Measurements from ENCODE around the gene RSU1.

The RSU1 gene

DNA sequence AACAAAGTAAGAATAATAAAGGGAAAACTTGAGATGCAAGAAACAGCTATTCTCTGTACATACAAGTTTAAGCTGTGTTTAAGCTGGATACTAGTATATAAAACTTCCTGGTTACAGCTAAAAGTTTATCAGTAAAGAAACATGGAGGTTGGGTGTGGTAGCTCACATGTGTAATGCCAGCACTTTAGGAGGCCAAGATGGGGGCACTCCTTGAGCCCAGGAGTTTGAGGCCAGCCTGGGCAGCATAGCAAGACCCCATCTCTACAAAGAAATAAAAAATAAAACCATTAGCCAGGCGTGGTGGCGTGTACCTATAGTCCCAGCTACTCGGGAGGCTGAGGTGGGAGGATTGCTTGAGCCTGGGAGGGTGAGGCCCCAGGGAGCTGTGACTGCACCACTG lies 3.2 kb downstream of the RSU1 start:
- Mint-ChIP-seq H3K9me3 (no peaks in the 10 kb centered on the region), H3K36me3 (peaks cover 14% of the 10 kb centered on the region), H3K4me1 (peaks cover 19% of the 10 kb centered on the region), H3K4me3 (no peak overlapping the region), H3K27me3 (no peaks in the 10 kb centered on the region), H3K27ac (no peak overlapping the region)
- DNase-seq (ENCODE audit: low spot score in 2 of 2), result no peak
- no peak for ATAC-seq (ENCODE audit: low read depth)

GRCh38 chr10:16812676-16813075 lies 4.5 kb downstream of the RSU1 start:
- ATAC-seq (ENCODE audit: low read depth) (no peak), DNase-seq (ENCODE audit: low spot score in 2 of 2) (no peak)
- Mint-ChIP-seq H3K9me3 (no peaks in the 10 kb centered on the region), H3K27ac (no peak overlapping the region), H3K36me3 (peaks cover 14% of the 10 kb centered on the region), H3K4me1 (peaks cover 17% of the 10 kb centered on the region), H3K27me3 (no peaks in the 10 kb centered on the region), H3K4me3 (no peak overlapping the region)

DNA sequence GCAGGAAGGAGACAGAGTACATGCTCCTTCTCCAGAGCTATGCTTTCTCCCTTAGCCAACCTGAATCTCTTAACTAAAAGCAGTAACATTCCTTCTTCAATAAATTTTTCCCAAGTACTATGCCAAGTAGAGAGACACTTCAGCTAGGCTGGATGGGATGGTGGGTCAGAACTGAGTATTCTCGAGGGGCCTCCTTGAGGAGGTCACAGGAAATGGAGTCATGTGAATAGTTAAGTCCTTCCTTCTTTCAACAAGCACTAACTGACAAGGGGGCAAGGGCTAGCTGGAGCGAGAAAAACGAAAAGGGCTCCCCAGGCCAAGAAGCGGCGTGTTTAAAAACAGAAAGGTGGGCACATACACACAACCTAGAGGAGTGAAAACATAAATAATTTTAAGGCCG lies 5.5 kb downstream of the RSU1 start:
- Mint-ChIP-seq H3K36me3 (peaks cover 16% of the 10 kb centered on the region), H3K4me1 (peaks cover 17% of the 10 kb centered on the region), H3K27ac (no peak overlapping the region), H3K4me3 (no peak overlapping the region), H3K27me3 (no peaks in the 10 kb centered on the region), H3K9me3 (no peaks in the 10 kb centered on the region)
- DNase-seq (ENCODE audit: low spot score in 2 of 2) (no peak), ATAC-seq (ENCODE audit: low read depth) (no peak)

GRCh38 chr10:16811292-16811691 lies 5.9 kb downstream of the RSU1 start:
- no peak overlapping the region for H3K4me3 Mint-ChIP-seq
- H3K9me3 Mint-ChIP-seq, result no peaks in the 10 kb centered on the region
- DNase-seq (ENCODE audit: low spot score in 2 of 2), result no peak
- peaks cover 15% of the 10 kb centered on the region for H3K4me1 Mint-ChIP-seq
- H3K36me3 Mint-ChIP-seq, result peaks cover 16% of the 10 kb centered on the region
- H3K27ac Mint-ChIP-seq, result no peak overlapping the region
- no peaks in the 10 kb centered on the region for H3K27me3 Mint-ChIP-seq
- ATAC-seq (ENCODE audit: low read depth), result no peak

DNA sequence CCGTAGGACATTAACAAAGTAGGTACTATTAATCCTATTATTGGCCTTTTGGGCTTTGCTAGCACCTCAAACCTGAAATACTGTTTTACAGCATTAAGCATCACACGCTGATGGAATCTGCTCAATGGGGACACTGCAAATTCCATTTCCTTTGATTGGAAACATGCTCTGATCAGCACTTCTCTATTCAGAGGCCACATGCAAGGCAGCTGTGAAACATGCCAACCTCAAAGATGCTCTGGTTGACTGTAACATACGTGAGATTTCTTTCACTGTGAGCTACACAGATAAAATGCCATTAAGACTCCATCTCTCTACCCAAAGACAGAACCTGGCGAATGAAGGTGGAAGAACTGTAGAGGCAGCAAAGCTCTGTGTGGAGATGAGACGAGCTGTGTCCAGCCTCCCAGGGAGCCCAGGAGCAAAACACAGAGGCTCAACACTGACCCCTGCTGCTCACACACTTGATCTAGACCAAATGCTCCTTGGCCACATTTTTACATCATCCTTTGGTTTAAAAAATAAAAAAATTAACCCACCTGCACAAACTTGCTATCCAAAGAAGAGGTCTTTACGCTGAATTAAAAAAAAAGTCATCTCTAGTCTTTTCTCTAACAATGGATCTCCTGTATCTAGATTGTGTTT lies 8.0 kb downstream of the RSU1 start:
- DNase-seq (ENCODE audit: low spot score in 2 of 2) (no peak), ATAC-seq (ENCODE audit: low read depth) (peak; percentile 49)
- H3K9me3 Mint-ChIP-seq, result no peaks in the 10 kb centered on the region
- H3K27ac Mint-ChIP-seq, result no peak overlapping the region
- peaks cover 17% of the 10 kb centered on the region for H3K36me3 Mint-ChIP-seq
- H3K4me3 Mint-ChIP-seq, result no peak overlapping the region
- peaks cover 5% of the 10 kb centered on the region for H3K4me1 Mint-ChIP-seq
- no peaks in the 10 kb centered on the region for H3K27me3 Mint-ChIP-seq

DNA sequence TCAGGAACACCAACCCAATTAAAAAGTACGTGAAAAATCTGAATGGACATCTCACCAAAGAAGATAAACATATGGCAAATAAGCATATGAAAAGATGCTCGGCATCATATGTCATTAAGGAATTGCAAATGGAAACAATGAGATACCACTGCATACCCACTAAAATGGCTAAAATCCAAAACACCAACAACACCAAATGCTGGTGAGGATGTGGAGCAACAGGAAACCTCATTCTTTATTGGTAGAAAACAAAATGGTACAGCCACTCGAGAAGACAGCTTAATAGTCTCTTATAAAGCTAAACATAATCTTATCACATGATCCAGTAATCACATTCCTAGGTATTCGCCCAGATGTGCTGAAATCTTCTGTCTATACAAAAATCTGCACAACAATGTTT lies 13.1 kb downstream of the RSU1 start:
- no peak for ATAC-seq (ENCODE audit: low read depth)
- peaks cover 15% of the 10 kb centered on the region for H3K36me3 Mint-ChIP-seq
- no peak for DNase-seq (ENCODE audit: low spot score in 2 of 2)
- H3K4me3 Mint-ChIP-seq, result no peak overlapping the region
- no peaks in the 10 kb centered on the region for H3K9me3 Mint-ChIP-seq
- peaks cover 24% of the 10 kb centered on the region for H3K4me1 Mint-ChIP-seq
- no peak overlapping the region for H3K27ac Mint-ChIP-seq
- H3K27me3 Mint-ChIP-seq, result no peaks in the 10 kb centered on the region

- no peak for DNase-seq (ENCODE audit: low spot score in 2 of 2)
These were observed 13.8 kb downstream of the RSU1 start for GRCh38 chr10:16803464-16803863.

GRCh38 chr10:16799621-16800020 lies 17.6 kb downstream of the RSU1 start:
- peak; percentile 65 for ATAC-seq (ENCODE audit: low read depth)
- peak overlapping the region; percentile 55 for H3K27ac Mint-ChIP-seq
- H3K27me3 Mint-ChIP-seq, result no peaks in the 10 kb centered on the region

More at GRCh38 chr10:16803464-16803863, 13.8 kb downstream of the RSU1 start:
- no peak overlapping the region for H3K4me3 Mint-ChIP-seq
- H3K27ac Mint-ChIP-seq, result no peak overlapping the region
- ATAC-seq (ENCODE audit: low read depth), result no peak
- H3K36me3 Mint-ChIP-seq, result peaks cover 21% of the 10 kb centered on the region
- H3K4me1 Mint-ChIP-seq, result peaks cover 25% of the 10 kb centered on the region
- no peaks in the 10 kb centered on the region for H3K9me3 Mint-ChIP-seq
- no peaks in the 10 kb centered on the region for H3K27me3 Mint-ChIP-seq

GRCh38 chr10:16798571-16798970 lies 18.7 kb downstream of the RSU1 start:
- no peak for ATAC-seq (ENCODE audit: low read depth)
- Mint-ChIP-seq H3K9me3 (no peaks in the 10 kb centered on the region), H3K4me3 (no peak overlapping the region), H3K27me3 (no peaks in the 10 kb centered on the region), H3K36me3 (peaks cover 29% of the 10 kb centered on the region), H3K27ac (no peak overlapping the region), H3K4me1 (peaks cover 29% of the 10 kb centered on the region)
- DNase-seq (ENCODE audit: low spot score in 2 of 2), result no peak

More at GRCh38 chr10:16799621-16800020, 17.6 kb downstream of the RSU1 start:
- peaks cover 31% of the 10 kb centered on the region for H3K4me1 Mint-ChIP-seq
- no peaks in the 10 kb centered on the region for H3K9me3 Mint-ChIP-seq
- no peak overlapping the region for H3K4me3 Mint-ChIP-seq
- no peak for DNase-seq (ENCODE audit: low spot score in 2 of 2)
- peaks cover 26% of the 10 kb centered on the region for H3K36me3 Mint-ChIP-seq

DNA sequence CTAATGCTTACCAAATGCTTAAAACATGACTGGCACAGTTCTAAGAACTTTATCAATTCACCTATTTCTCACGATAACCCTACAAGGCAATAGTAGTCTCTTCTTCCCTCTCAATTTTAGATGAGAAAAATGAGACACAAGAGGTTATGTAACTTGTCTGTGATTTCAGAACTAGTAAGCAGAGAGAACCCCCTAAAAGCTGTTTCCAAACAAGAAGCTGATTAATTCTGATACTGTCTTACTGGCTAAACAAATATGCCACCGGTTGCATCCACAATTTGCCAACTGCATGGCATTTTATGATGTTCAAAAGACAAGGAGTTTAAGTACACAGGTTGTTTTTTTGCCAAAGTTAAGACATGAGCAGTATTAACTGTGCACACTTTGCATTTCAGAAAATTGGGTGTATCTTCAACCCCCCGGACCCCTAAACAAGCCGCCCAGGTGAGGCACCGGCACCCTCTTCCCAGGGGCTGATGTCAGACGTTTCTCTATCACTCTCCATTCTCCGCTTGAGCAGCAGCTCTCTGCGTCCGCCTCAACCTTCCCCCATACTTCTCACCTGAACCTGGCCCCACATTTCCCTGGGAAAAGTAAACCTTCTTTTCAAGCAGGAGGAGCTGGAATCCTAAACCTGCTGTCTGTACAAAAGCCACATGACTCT lies 21.7 kb downstream of the RSU1 start:
- Mint-ChIP-seq H3K9me3 (no peaks in the 10 kb centered on the region), H3K36me3 (peaks cover 42% of the 10 kb centered on the region), H3K4me3 (no peak overlapping the region), H3K27ac (no peak overlapping the region), H3K27me3 (no peaks in the 10 kb centered on the region), H3K4me1 (peaks cover 21% of the 10 kb centered on the region)
- ATAC-seq (ENCODE audit: low read depth) (no peak), DNase-seq (ENCODE audit: low spot score in 2 of 2) (no peak)

- Mint-ChIP-seq H3K36me3 (peaks cover 41% of the 10 kb centered on the region), H3K4me3 (no peak overlapping the region), H3K27ac (no peak overlapping the region), H3K4me1 (peaks cover 10% of the 10 kb centered on the region), H3K27me3 (no peaks in the 10 kb centered on the region), H3K9me3 (no peaks in the 10 kb centered on the region)
- ATAC-seq (ENCODE audit: low read depth), result no peak
- DNase-seq (ENCODE audit: low spot score in 2 of 2), result no peak
These were observed 23.2 kb downstream of the RSU1 start for GRCh38 chr10:16794005-16794404.

DNA sequence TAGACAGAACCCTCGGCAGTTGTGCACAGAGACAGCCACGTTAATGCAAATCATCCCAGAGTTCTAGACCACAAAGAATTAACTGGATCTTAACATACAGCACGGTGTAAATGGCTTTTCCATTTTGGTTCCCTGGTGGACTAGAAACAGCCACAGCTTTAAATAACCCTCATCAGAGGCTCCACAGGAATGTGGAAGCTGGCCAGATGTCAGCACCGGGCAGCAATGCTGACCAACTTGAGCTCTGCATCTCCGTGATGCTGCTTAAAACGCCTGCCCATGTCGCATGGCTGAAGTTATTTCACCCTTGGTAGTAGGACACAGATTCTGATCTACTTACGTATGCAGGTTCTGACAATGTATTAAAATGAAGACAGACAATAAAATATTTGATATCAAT lies 24.5 kb downstream of the RSU1 start:
- no peak overlapping the region for H3K4me3 Mint-ChIP-seq
- no peak for ATAC-seq (ENCODE audit: low read depth)
- no peaks in the 10 kb centered on the region for H3K27me3 Mint-ChIP-seq
- H3K36me3 Mint-ChIP-seq, result peaks cover 36% of the 10 kb centered on the region
- DNase-seq (ENCODE audit: low spot score in 2 of 2), result no peak
- H3K9me3 Mint-ChIP-seq, result no peaks in the 10 kb centered on the region
- H3K4me1 Mint-ChIP-seq, result peaks cover 16% of the 10 kb centered on the region
- no peak overlapping the region for H3K27ac Mint-ChIP-seq

DNA sequence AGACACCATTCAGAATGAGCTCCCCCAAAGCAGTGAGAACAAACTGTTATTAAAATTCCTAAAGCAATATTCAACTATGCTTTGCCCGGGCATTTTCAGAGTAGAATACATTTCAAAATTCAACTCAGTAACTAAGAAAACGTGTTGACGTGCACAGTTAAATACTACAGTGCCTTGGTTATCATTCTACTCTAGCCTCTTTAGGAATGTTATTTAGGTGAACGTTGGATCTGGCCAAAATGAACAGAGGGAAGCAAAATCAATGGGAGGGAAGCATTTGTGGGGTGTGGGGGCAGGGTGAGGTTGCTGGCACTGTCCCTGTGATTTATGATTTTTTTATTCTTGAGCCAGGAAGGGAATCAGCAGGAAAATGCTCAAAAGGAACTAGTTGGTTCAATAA lies 27.5 kb downstream of the RSU1 start:
- Mint-ChIP-seq H3K27me3 (no peaks in the 10 kb centered on the region), H3K9me3 (peaks cover 4% of the 10 kb centered on the region), H3K36me3 (peaks cover 48% of the 10 kb centered on the region), H3K4me3 (no peak overlapping the region), H3K27ac (peak overlapping the region; percentile 32), H3K4me1 (peaks cover 17% of the 10 kb centered on the region)
- no peak for ATAC-seq (ENCODE audit: low read depth)
- no peak for DNase-seq (ENCODE audit: low spot score in 2 of 2)

- Mint-ChIP-seq H3K4me3 (no peak overlapping the region), H3K4me1 (peaks cover 17% of the 10 kb centered on the region), H3K27ac (peak overlapping the region; percentile 32), H3K27me3 (no peaks in the 10 kb centered on the region), H3K36me3 (peaks cover 51% of the 10 kb centered on the region), H3K9me3 (peaks cover 5% of the 10 kb centered on the region)
- DNase-seq (ENCODE audit: low spot score in 2 of 2) (no peak), ATAC-seq (ENCODE audit: low read depth) (no peak)
These were observed 28.0 kb downstream of the RSU1 start for GRCh38 chr10:16789261-16789660.

DNA sequence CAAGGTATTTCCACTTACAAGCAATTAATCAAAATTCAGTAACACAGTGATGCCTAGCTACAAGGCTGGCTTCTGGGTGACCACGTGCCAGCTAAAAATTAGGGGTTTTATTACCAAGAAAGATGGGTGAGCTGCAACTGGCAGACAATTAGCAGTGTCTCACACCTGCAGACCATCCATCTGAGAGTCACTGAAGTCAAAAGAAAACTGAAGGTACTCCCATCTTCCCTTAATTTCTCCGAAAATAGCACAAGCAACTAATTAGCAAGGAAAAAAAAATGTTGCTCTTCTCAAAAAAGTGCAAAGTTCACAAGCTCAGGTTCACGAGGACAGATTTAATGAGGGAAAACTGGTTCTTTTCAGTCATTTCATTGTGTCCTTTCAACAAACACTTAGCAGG lies 28.4 kb downstream of the RSU1 start:
- peak overlapping the region; percentile 92 for H3K27ac Mint-ChIP-seq
- no peaks in the 10 kb centered on the region for H3K27me3 Mint-ChIP-seq
- H3K9me3 Mint-ChIP-seq, result peaks cover 5% of the 10 kb centered on the region
- peaks cover 49% of the 10 kb centered on the region for H3K36me3 Mint-ChIP-seq
- DNase-seq (ENCODE audit: low spot score in 2 of 2) (no peak), ATAC-seq (ENCODE audit: low read depth) (no peak)
- H3K4me3 Mint-ChIP-seq, result no peak overlapping the region
- peaks cover 17% of the 10 kb centered on the region for H3K4me1 Mint-ChIP-seq
